Choroid plexus epithelial cell (primary cell): ENCODE data around the gene KAT14.
"Not testable (repeated sequence)": the region's sequence is repeated elsewhere in the genome, so short reads cannot be mapped to it uniquely, and the experiment has no call there.

Source experiments
- DNase-seq: peaks from one replicate; pipeline ENCODE4 v3.0.0-alpha.2; 2010; ENCODE audit warnings: low read depth
- H3K4me3 ChIP-seq: 2 replicates; pipeline ENCODE4 v1.5.1; 2011; ENCODE audit warnings: low read depth, mild to moderate bottlenecking, control low read depth, low read length, moderate library complexity
- CTCF ChIP-seq: conservative IDR thresholded peaks from 2 replicates; pipeline ENCODE4 v1.5.1; 2011; ENCODE audit warnings: low read depth, mild to moderate bottlenecking, control low read depth, inconsistent platforms, low read length, moderate library complexity

The KAT14 gene

GRCh38 chr20:18224968-18225568 lies 87.4 kb downstream of the KAT14 start:
- no peak for TF ChIP-seq CTCF
- DNase-seq, result peak; percentile 63
- H3K4me3 ChIP-seq, result no peak overlapping the region

GRCh38 chr20:18225632-18226031 lies 88.0 kb downstream of the KAT14 start:
- DNase-seq, result peak; percentile 29
- no peak for TF ChIP-seq CTCF
- no peak overlapping the region for H3K4me3 ChIP-seq

- DNase-seq, H3K4me3 ChIP-seq: not testable (repeated sequence)
Measured at GRCh38 chr20:18226741-18227140, 89.1 kb downstream of the KAT14 start.

- H3K4me3 ChIP-seq, result no peak overlapping the region
- no peak for DNase-seq
- TF ChIP-seq CTCF, result no peak
Measured at GRCh38 chr20:18233408-18233943, 95.8 kb downstream of the KAT14 start.
